HG03571 (cell line): ENCODE measurements around the gene FBXL16.
"Not testable (repeated sequence)": the region's sequence is repeated elsewhere in the genome, so short reads cannot be mapped to it uniquely, and the experiment has no call there.

Experiments used
- ATAC-seq: cut with Tn5 transposase; IDR thresholded peaks from one replicate; pipeline ENCODE4 v1.9.1; 2021; ENCODE audit not compliant: unreplicated experiment

Gene FBXL16

GRCh38 chr16:723695-724094, 18.1 kb upstream of the FBXL16 start:
- no peak for ATAC-seq

- ATAC-seq: no peak
These were observed 17.4 kb upstream of the FBXL16 start for GRCh38 chr16:722835-723633.

- ATAC-seq: no peak
These were observed 16.4 kb upstream of the FBXL16 start for GRCh38 chr16:721765-722540.

- ATAC-seq: peak; percentile 58
These were observed 15.6 kb upstream of the FBXL16 start, which contains the start of gene ANTKMT for GRCh38 chr16:720990-721764. Gene ANTKMT, plus strand, starts transcription at chr16:721146. Its CDS starts 129 bp downstream, at chr16:721275.

GRCh38 chr16:720447-720989, 14.9 kb upstream of the FBXL16 start:
- peak; percentile 9 for ATAC-seq

GRCh38 chr16:719815-720446, 14.3 kb upstream of the FBXL16 start:
- no peak for ATAC-seq

GRCh38 chr16:718922-719321, 13.3 kb upstream of the FBXL16 start:
- no peak for ATAC-seq

- ATAC-seq: no peak
These were observed 12.8 kb upstream of the FBXL16 start for GRCh38 chr16:718389-718788.

- ATAC-seq: no peak
These were observed 12.0 kb upstream of the FBXL16 start for GRCh38 chr16:717450-718245.

- ATAC-seq: no peak
These were observed 11.2 kb upstream of the FBXL16 start for GRCh38 chr16:716768-717325.

GRCh38 chr16:716200-716568, 10.6 kb upstream of the FBXL16 start:
- no peak for ATAC-seq

- ATAC-seq: no peak
These were observed 10.0 kb upstream of the FBXL16 start for GRCh38 chr16:715477-716199.

GRCh38 chr16:714558-715476, 9.2 kb upstream of the FBXL16 start, which contains the start of gene METRN:
Gene METRN, plus strand, starts transcription at chr16:715118. Its CDS starts 172 bp downstream, at chr16:715290.
- peak; percentile 68 for ATAC-seq

- ATAC-seq: no peak
These were observed 8.5 kb upstream of the FBXL16 start for GRCh38 chr16:714079-714478.

- ATAC-seq: not testable (repeated sequence)
These were observed 7.2 kb upstream of the FBXL16 start for GRCh38 chr16:712740-713250.

GRCh38 chr16:711548-712320, 6.1 kb upstream of the FBXL16 start:
- ATAC-seq: no peak

GRCh38 chr16:711084-711483, 5.5 kb upstream of the FBXL16 start:
- ATAC-seq: no peak
